ENCODE results near the gene SLAMF9. TPM values are rescaled to one million over a fixed set of nuclear protein-coding genes. Genes with fewer than 3 reads are reported as not detected.

SLAMF9 gene
- total RNA-seq, 1 experiment from 2014 or later, result not detected

- no peaks in the 10 kb centered on the region; the same call in 1 of the 2 replicates for H3K27me3 ChIP-seq (ENCODE audit: control insufficient read depth, insufficient read depth, low read length)
- no peaks in the 10 kb centered on the region for H3K9me3 ChIP-seq (ENCODE audit: control insufficient read depth, insufficient read depth, low read depth, low read length)
- H3K4me1 ChIP-seq (ENCODE audit: control insufficient read depth, insufficient read depth, low read length), result no peaks in the 10 kb centered on the region
- POLR2A ChIA-PET, result no interaction called here
- no peak overlapping the region for H3K27ac ChIP-seq (ENCODE audit: low read length)
- ATAC-seq, result no peak
- CTCF ChIA-PET, result interaction anchor here (1.8 kb wide), 1 partner anchor 44 kb away, joined by 4 read pairs; no protein-coding TSS in a partner anchor
- intact Hi-C loops (cut with micrococcal nuclease; ENCODE audit: unreplicated experiment), result no loop called here
- H3K4me3 ChIP-seq (ENCODE audit: low read depth in 2 of 2, low read length in 2 of 2), result no peak overlapping the region
- TF ChIP-seq REST (IDR thresholded peaks at IDR 0.05; ENCODE audit: insufficient read depth in 1 of 2, low read depth in 2 of 2, low read length in 1 of 2), result no peak
- no peak for TF ChIP-seq POLR2AphosphoS5 (IDR thresholded peaks at IDR 0.05; ENCODE audit: low read depth, low read length)
- no TSS peak for BruUV-seq (replicated peaks)
- in situ Hi-C loops (cut with HindIII; ENCODE audit: low pct_unique_long_range_greater_than_20kb, low sequenced_read_pairs), result no loop called here
- no peaks in the 10 kb centered on the region for H3K36me3 ChIP-seq (ENCODE audit: control insufficient read depth, insufficient read depth, low read length)
- DNase-seq (ENCODE audit: low read depth, low spot score), result no peak
Measured at GRCh38 chr1:159964144-159964543, 10.1 kb upstream of the SLAMF9 start.

GRCh38 chr1:159962176-159962575 is 8.1 kb upstream of the SLAMF9 start:
- POLR2A ChIA-PET, result no interaction called here

More at GRCh38 chr1:159962176-159962575, 8.1 kb upstream of the SLAMF9 start:
- BruUV-seq (replicated peaks), result no TSS peak
- TF ChIP-seq SIN3A (IDR thresholded peaks at IDR 0.05; ENCODE audit: borderline replicate concordance, insufficient read depth, low read depth, low read length) (no peak), POLR2AphosphoS5 (IDR thresholded peaks at IDR 0.05; ENCODE audit: low read depth, low read length) (no peak), TCF7L2 (IDR thresholded peaks at IDR 0.05; ENCODE audit: low read depth, low read length) (no peak), REST (IDR thresholded peaks at IDR 0.05; ENCODE audit: insufficient read depth in 1 of 2, low read depth in 2 of 2, low read length in 1 of 2) (no peak)
- TF ChIP-seq, protein P1, sequence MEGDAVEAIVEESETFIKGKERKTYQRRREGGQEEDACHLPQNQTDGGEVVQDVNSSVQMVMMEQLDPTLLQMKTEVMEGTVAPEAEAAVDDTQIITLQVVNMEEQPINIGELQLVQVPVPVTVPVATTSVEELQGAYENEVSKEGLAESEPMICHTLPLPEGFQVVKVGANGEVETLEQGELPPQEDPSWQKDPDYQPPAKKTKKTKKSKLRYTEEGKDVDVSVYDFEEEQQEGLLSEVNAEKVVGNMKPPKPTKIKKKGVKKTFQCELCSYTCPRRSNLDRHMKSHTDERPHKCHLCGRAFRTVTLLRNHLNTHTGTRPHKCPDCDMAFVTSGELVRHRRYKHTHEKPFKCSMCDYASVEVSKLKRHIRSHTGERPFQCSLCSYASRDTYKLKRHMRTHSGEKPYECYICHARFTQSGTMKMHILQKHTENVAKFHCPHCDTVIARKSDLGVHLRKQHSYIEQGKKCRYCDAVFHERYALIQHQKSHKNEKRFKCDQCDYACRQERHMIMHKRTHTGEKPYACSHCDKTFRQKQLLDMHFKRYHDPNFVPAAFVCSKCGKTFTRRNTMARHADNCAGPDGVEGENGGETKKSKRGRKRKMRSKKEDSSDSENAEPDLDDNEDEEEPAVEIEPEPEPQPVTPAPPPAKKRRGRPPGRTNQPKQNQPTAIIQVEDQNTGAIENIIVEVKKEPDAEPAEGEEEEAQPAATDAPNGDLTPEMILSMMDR (IDR thresholded peaks at IDR 0.05), result no peak
- Histone ChIP-seq H3K36me3 (ENCODE audit: control insufficient read depth, insufficient read depth, low read length) (no peaks in the 10 kb centered on the region), H3K4me3 (ENCODE audit: low read depth in 2 of 2, low read length in 2 of 2) (no peak overlapping the region), H3K27ac (ENCODE audit: low read length) (no peak overlapping the region), H3K9me3 (ENCODE audit: control insufficient read depth, insufficient read depth, low read depth, low read length) (no peaks in the 10 kb centered on the region), H3K27me3 (ENCODE audit: control insufficient read depth, insufficient read depth, low read length) (no peaks in the 10 kb centered on the region; the same call in 1 of the 2 replicates), H3K4me1 (ENCODE audit: control insufficient read depth, insufficient read depth, low read length) (no peaks in the 10 kb centered on the region)
- in situ Hi-C loops (cut with HindIII; ENCODE audit: low pct_unique_long_range_greater_than_20kb, low sequenced_read_pairs) (no loop called here), intact Hi-C loops (cut with micrococcal nuclease; ENCODE audit: unreplicated experiment) (no loop called here)
- no peak for ATAC-seq
- DNase-seq (ENCODE audit: low read depth, low spot score), result no peak
- CTCF ChIA-PET, result no interaction called here
